GM19240 (cell line): ENCODE data around the gene CLCA4.
A peak's percentile ranks its signal among the peaks of the same experiment; 100 is the strongest.

ENCODE experiments used
- DNase-seq: peaks from one replicate; pipeline ENCODE4 v3.0.0; 2011; ENCODE audit warnings: low spot score; ENCODE audit not compliant: insufficient read length

CLCA4 gene

GRCh38 chr1:86546787-86547221 lies at the start of gene CLCA4:
Gene CLCA4 (plus strand): TSS chr1:86547078. CDS start chr1:86547120, 42 bp downstream.
- DNase-seq = no peak

- no peak for DNase-seq
Measured at GRCh38 chr1:86498281-86498680, 48.6 kb upstream of the CLCA4 start.

- DNase-seq = no peak
Measured at GRCh38 chr1:86499987-86500593, 46.8 kb upstream of the CLCA4 start.

GRCh38 chr1:86500714-86501113 lies 46.2 kb upstream of the CLCA4 start:
- no peak for DNase-seq

GRCh38 chr1:86502125-86502646 lies 44.7 kb upstream of the CLCA4 start:
- DNase-seq = peak; percentile 10

GRCh38 chr1:86502721-86503405 lies 44.0 kb upstream of the CLCA4 start:
- DNase-seq = no peak

GRCh38 chr1:86503406-86504136 lies 43.3 kb upstream of the CLCA4 start:
- no peak for DNase-seq

GRCh38 chr1:86504137-86504479 lies 42.8 kb upstream of the CLCA4 start:
- no peak for DNase-seq

GRCh38 chr1:86504895-86505563 lies 41.8 kb upstream of the CLCA4 start:
- DNase-seq = no peak

GRCh38 chr1:86505564-86505902 lies 41.3 kb upstream of the CLCA4 start:
- DNase-seq = no peak

- DNase-seq = no peak
Measured at GRCh38 chr1:86507935-86508582, 38.8 kb upstream of the CLCA4 start.

- no peak for DNase-seq
Measured at GRCh38 chr1:86508583-86508969, 38.3 kb upstream of the CLCA4 start.

GRCh38 chr1:86515597-86515996 lies 31.3 kb upstream of the CLCA4 start:
- no peak for DNase-seq

GRCh38 chr1:86516335-86516734 lies 30.5 kb upstream of the CLCA4 start:
- DNase-seq = no peak

- DNase-seq = no peak
Measured at GRCh38 chr1:86517336-86517735, 29.5 kb upstream of the CLCA4 start.

- no peak for DNase-seq
Measured at GRCh38 chr1:86520789-86521521, 25.9 kb upstream of the CLCA4 start.

- DNase-seq = no peak
Measured at GRCh38 chr1:86521522-86521891, 25.4 kb upstream of the CLCA4 start.

- no peak for DNase-seq
Measured at GRCh38 chr1:86522240-86522639, 24.6 kb upstream of the CLCA4 start.

- no peak for DNase-seq
Measured at GRCh38 chr1:86523670-86524354, 23.1 kb upstream of the CLCA4 start.

- DNase-seq = no peak
Measured at GRCh38 chr1:86527306-86527705, 19.6 kb upstream of the CLCA4 start.
